ENCODE results near the gene SSBP3.

- no peak for TF ChIP-seq REST (IDR thresholded peaks at IDR 0.05; ENCODE audit: insufficient replicate concordance, low read depth)
- TF ChIP-seq, protein P1, sequence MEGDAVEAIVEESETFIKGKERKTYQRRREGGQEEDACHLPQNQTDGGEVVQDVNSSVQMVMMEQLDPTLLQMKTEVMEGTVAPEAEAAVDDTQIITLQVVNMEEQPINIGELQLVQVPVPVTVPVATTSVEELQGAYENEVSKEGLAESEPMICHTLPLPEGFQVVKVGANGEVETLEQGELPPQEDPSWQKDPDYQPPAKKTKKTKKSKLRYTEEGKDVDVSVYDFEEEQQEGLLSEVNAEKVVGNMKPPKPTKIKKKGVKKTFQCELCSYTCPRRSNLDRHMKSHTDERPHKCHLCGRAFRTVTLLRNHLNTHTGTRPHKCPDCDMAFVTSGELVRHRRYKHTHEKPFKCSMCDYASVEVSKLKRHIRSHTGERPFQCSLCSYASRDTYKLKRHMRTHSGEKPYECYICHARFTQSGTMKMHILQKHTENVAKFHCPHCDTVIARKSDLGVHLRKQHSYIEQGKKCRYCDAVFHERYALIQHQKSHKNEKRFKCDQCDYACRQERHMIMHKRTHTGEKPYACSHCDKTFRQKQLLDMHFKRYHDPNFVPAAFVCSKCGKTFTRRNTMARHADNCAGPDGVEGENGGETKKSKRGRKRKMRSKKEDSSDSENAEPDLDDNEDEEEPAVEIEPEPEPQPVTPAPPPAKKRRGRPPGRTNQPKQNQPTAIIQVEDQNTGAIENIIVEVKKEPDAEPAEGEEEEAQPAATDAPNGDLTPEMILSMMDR (IDR thresholded peaks at IDR 0.05; ENCODE audit: insufficient read depth, low read length), result no peak
- no peak for TF ChIP-seq POLR2AphosphoS5 (IDR thresholded peaks at IDR 0.05; ENCODE audit: low read depth)
These were observed 148.9 kb downstream of the SSBP3 start for GRCh38 chr1:54257346-54257620.

Measured in HL-60 (cell line).